Stimulated activated CD4-positive, alpha-beta T cell treated with anti-CD3 and anti-CD28 coated beads, TNF-alpha, amount 100 ng/mL, for 1 hour (primary cell): Measurements from ENCODE around the gene FBXW11.

ENCODE experiments used
- DNase-seq, 3 donors: peaks; one replicate each; pipeline ENCODE4 v3.0.0-alpha.2; 2020; ENCODE audit warnings: low read depth in 3 of 3, low spot score in 1 of 3

Gene FBXW11

GRCh38 chr5:171845040-171845630 is 161.3 kb downstream of the FBXW11 start:
- no peak for DNase-seq

DNA sequence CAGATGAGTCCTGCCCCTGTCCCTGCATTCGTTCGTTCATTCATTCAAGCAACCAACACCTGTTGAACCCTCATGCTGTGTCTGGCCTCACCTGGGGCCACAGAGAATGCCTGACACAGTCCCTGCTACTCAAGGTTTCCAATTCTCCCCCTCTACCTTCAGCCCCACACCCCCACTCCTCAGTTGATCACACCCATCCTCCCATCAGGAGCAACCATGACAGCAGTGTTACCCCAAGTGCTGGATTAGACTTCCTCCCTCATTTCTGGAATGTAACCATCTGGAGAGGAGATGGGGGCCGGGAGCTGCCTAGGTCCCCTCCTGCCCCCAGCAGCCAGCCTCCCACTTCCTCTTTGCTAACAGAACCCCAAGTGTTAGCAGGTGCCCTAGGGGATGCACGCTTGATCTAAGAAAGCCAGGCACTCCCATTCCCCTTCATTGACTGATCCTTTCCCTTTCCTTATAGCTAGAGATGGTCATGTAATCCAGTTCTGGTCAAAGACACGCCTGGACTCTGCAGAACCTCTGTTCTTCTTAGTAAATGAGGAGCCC is 163.6 kb downstream of the FBXW11 start:
- no peak for DNase-seq

GRCh38 chr5:171841984-171842776 is 164.3 kb downstream of the FBXW11 start:
- DNase-seq: no peak

- no peak for DNase-seq
Observed at GRCh38 chr5:171840711-171841522, 165.5 kb downstream of the FBXW11 start.

- DNase-seq: no peak
Observed at GRCh38 chr5:171840066-171840465, 166.4 kb downstream of the FBXW11 start.

DNA sequence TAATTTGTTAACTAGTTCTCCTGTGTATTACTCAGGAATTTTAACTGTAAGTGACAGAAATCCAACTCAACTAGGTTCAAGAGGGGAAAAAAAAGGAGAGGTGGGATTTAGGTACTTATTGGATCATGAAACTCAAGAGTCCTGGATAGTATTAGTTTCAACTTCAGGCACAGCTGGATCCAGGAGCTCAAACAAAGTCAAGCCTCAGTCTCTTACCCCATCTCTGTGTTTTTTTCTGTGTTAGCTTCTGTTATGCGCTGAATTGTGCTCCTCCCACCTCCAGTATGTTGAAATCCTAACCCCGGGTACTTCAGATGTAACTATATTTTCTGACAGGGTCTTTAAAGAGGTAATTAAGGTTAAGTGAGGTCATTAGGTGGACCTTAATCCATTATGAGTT is 167.3 kb downstream of the FBXW11 start:
- no peak for DNase-seq

- no peak for DNase-seq
Observed at GRCh38 chr5:171838066-171838465, 168.4 kb downstream of the FBXW11 start.

- DNase-seq: no peak
Observed at GRCh38 chr5:171837522-171837921, 168.9 kb downstream of the FBXW11 start.

GRCh38 chr5:171835066-171835465 is 171.4 kb downstream of the FBXW11 start:
- DNase-seq: no peak

DNA sequence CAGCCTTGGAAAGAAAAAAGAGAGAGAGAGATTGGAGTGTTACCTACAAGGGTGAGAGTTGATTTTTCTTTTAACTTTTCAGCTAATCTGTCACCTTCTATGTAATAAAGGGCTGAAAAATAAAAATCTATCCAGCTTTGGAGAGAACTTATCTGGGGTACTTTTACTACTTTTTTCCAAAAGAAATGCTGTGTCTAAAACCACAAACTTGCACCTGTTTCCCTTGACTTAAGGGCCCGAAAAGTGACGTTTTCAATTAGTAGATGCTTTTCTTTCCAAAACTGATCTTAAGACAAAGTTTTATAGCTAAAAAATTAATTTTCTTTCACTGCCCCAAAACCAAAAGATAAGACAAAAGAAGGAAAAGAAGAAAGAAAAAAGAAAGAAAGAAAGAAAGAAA is 172.0 kb downstream of the FBXW11 start:
- no peak for DNase-seq

DNA sequence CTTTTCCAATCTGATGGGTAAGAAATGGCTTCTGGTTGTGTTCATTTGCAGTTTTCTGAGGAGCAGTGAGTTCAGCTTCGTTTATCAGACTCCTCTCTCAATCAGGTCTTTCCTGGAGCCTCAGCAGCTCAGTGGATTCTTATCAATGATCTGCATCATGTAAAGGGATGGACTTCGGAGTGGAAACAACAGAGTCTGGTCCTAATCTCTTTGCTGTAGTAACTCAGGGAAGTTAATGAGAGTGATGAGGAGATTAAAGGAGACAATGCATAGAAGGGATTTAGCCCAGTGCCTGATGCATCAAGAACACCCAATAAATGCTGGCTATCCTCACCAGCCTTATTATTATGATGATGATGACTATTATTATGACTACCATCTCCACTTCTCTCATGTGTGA is 173.7 kb downstream of the FBXW11 start:
- DNase-seq: no peak

DNA sequence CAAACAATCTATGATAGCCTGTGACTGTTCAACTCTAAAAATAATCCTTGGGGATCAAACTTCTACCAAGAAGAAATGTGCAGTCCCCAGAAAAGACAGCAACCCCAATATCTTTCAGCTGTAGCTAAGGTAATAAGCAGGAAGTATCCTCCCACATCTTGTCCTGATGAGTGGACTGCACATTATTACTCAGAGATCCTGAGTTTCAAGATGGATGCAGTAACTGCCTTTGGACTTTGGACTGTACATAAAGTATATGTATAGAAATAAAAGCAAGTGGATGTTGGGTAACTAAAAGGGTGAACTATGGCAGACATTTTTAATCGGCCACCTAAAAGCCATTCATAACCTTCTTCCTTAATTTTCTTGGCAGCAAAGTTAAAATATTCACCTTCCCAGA is 175.8 kb downstream of the FBXW11 start:
- DNase-seq: no peak

DNA sequence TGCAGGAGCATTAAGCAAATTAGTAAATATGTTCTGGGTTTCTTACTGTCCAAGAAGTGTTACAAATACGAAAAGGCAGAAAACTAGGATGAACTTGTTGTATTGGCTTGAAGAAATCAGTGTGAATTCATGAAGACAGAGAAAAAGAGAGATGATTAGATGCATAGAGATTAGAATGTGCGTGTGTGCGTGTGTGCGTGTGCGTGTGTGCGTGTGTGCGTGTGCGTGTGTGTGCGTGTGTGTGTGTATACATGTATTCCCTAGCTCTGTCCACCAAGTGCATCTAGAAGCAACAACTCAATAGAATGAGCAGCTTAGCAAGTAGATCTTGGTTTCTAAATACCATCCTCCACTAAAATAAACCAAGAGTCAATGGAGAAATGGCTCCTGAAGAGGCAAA is 179.3 kb downstream of the FBXW11 start:
- no peak for DNase-seq

DNA sequence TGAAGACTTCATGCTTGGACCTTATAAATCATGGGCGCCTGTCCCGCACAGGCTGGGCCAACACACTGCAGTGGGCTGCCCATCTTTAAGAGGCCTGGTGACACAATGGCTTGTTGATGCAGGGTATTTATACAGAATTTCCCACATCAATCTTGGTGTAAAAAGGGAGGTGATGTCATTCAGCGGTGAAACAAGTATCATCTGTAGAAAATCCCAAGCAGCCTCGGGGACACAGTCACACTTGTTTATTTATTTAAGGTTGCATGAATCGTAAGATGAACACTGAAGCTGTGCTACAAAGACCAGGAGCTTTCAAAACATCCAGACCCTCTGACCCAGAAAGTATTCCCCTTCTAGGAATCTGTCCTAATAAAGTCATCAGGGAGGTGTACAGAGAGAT is 180.3 kb downstream of the FBXW11 start:
- no peak for DNase-seq

DNA sequence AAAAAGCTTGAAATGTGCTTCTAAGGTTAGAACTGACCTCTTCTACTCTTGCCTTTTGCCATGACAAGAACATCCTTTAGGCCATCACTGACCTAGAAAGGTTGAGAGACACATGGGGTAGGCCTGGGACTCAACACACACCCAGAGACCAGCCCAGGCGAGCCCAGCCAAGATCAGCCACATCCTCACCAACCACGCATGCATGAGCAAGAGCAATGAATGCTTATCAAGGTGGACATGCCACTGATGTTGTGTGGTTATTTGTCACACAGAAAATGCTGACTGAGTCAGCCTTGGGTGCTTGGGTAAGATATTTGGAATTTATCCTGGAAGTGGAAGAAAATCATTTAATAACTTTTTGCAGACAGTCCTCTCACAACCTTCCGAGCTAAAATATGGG is 181.4 kb downstream of the FBXW11 start:
- no peak for DNase-seq

- no peak for DNase-seq
Observed at GRCh38 chr5:171823269-171823668, 183.2 kb downstream of the FBXW11 start.

GRCh38 chr5:171821286-171821685 is 185.2 kb downstream of the FBXW11 start:
- no peak for DNase-seq

DNA sequence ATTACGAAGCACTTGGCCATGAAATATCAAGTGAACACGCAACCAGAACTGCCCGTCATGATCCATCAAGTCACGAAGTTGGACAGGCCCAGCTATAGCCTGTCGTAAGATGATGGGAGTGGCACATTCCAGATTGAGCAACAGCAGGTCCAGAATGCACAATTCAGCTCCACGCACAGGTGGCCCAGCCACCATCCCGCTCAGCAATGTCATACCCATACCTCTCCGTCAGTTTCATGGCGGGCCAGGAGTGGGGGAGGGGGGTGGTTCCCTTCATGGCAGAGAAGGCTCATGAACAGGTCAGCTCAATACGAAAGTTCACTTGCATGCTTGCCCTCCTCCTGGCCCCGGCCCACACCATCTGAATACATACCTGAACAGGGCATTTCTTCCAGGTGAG is 185.9 kb downstream of the FBXW11 start:
- DNase-seq: no peak

DNA sequence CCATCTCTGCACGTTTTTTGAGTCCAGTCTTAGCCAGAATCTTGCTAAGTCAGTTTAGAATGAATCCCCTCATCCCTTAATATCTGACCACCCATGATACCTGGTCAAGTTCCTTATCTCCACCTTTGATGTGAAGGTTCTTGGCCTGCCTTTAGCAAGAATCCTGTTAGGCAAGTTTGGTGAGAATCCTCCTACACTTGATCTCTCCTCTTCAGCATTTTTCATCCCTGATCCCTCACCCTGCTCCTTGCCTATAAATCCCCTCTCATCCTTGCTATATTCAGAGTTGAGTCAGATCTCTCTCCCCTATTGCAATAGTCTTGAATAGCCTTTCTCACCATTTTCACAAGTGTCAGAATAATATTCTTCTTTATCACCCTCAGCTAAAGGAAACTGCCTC is 189.8 kb downstream of the FBXW11 start:
- DNase-seq: no peak

- no peak for DNase-seq
Observed at GRCh38 chr5:171813813-171814490, 192.5 kb downstream of the FBXW11 start.

DNA sequence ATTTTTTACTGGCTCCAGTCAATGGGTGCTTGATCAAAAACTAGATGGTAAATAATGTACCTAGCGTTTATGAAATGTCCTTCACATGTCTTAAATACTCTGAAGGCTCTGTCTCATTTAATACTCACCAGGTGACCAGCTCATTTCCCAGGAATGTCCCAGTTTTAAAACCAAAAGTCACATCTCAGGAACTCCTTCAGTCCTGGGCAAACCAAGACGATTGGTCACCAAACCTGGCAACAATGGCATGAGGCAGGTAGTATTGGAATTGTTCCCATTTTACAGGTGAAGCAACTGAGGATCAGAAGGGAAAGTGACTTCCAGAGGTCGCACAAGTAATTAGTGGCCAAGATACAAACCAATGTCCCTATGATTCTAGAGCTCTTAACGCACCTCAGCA is 193.2 kb downstream of the FBXW11 start:
- DNase-seq: no peak
